Lung (tissue), 12 donors: ENCODE measurements around the gene ASAP2. TPM values are rescaled to one million over a fixed set of nuclear protein-coding genes. Genes with fewer than 3 reads are reported as not detected.

Source experiments
- ATAC-seq: fragments of 200-7000 bp; cut with Tn5 transposase; one replicate; pipeline ENCODE4 v1.9.1; 2020; ENCODE audit warnings: moderate number of reproducible peaks; ENCODE audit not compliant: insufficient read depth, low FRiP score
- DNase-seq, 3 donors: peaks; one replicate each; pipeline ENCODE4 v3.0.0-alpha.2; 2013 to 2017
- H3K27ac ChIP-seq, 2 donors: one replicate each; pipeline ENCODE4 v1.5.1; 2013; ENCODE audit warnings: mild to moderate bottlenecking in 2 of 2, moderate library complexity in 2 of 2, control low read depth in 1 of 2, inconsistent platforms in 1 of 2, low read depth in 1 of 2, low read length in 1 of 2
- H3K27me3 ChIP-seq, 3 donors: one replicate each; pipeline ENCODE4 v1.5.1; 2013; ENCODE audit warnings: low read length in 2 of 3; ENCODE audit not compliant: control insufficient read depth in 3 of 3, insufficient read depth in 3 of 3
- H3K36me3 ChIP-seq, 4 donors: one replicate each; pipeline ENCODE4 v1.5.1; 2013; ENCODE audit warnings: low read length in 4 of 4, mild to moderate bottlenecking in 1 of 4, moderate library complexity in 1 of 4; ENCODE audit not compliant: control insufficient read depth in 4 of 4, insufficient read depth in 4 of 4
- H3K4me1 ChIP-seq, 5 donors: one replicate each; pipeline ENCODE4 v1.5.1; 2013; ENCODE audit warnings: low read length in 5 of 5, mild to moderate bottlenecking in 2 of 5, moderate library complexity in 1 of 5; ENCODE audit not compliant: control insufficient read depth in 5 of 5, insufficient read depth in 5 of 5
- H3K4me3 ChIP-seq: one replicate; pipeline ENCODE4 v1.5.1; 2013; ENCODE audit warnings: mild to moderate bottlenecking, control low read depth, moderate library complexity
- H3K9ac ChIP-seq, 2 donors: one replicate each; pipeline ENCODE4 v1.5.1; 2013; ENCODE audit warnings: low read length in 2 of 2, control low read depth in 1 of 2; ENCODE audit not compliant: insufficient read depth in 1 of 2
- H3K9me3 ChIP-seq, 4 donors: one replicate each; pipeline ENCODE4 v1.5.1; 2013; ENCODE audit warnings: low read length in 3 of 4, mild to moderate bottlenecking in 1 of 4, moderate library complexity in 1 of 4; ENCODE audit not compliant: control insufficient read depth in 4 of 4, insufficient read depth in 3 of 4
- CTCF ChIP-seq: IDR thresholded peaks from 2 replicates; pipeline ENCODE4 v1.5.1; 2012; ENCODE audit warnings: mild to moderate bottlenecking; ENCODE audit errors: control extremely low read depth, extremely low read depth
- WGBS, 2 donors: extraction: QIAGEN DNeasy Blood & Tissue Kit; methylation state at CpG; one replicate each; pipeline ENCODE4 v1.1.7; 2013; 5-methylcytosine and 5-hydroxymethylcytosine counted together
- polyA plus RNA-seq, 2 donors: library from polyadenylated mRNA; stranded (reverse); fragments of 200-250 nt; gene quantifications; one replicate each; pipeline ENCODE4 v1.2.1, GENCODE V29; 2013
- total RNA-seq, 2 donors: library from RNA; depleted of rRNA in 1 of 2; stranded (reverse); fragments of >200 nt in 1 of 2; gene quantifications; one replicate each; pipeline ENCODE4 v1.2.1, GENCODE V29; 2014 to 2021
- donor health status: control.
- donor health status: control.
- donor health status: Bipolar disorder and iron deficiency.
- donor health status: healthy.
- donor health status: DM: yes; HTN: yes; CAD: no.

ASAP2 gene
- total and polyA plus RNA-seq, 4 donors = 7.4 to 30.9 (median 17.0) TPM

- Histone ChIP-seq H3K4me3 (no peak overlapping the region), H3K27ac (no peak overlapping the region), H3K27me3 (no peaks in the 10 kb centered on the region), H3K36me3 (peaks cover 0 to 7% (median under 1%) of the 10 kb centered on the region in 4 donors), H3K9me3 (no peaks in the 10 kb centered on the region), H3K9ac (no peak overlapping the region), H3K4me1 (peaks cover 0 to 17% (median 0%) of the 10 kb centered on the region in 5 donors)
- no peak for TF ChIP-seq CTCF
- no peak for DNase-seq
- no peak for ATAC-seq
- 69 to 78% methylated on average over 9 of the region's 9 CpGs for WGBS, 2 donors
Observed at GRCh38 chr2:9276901-9277451, 70.4 kb downstream of the ASAP2 start.

GRCh38 chr2:9278439-9278838 is 71.8 kb downstream of the ASAP2 start:
- no peaks in the 10 kb centered on the region for H3K9me3 ChIP-seq
- no peaks in the 10 kb centered on the region for H3K27me3 ChIP-seq
- no peak for ATAC-seq
- H3K36me3 ChIP-seq = peaks cover 0 to 7% (median under 1%) of the 10 kb centered on the region in 4 donors
- no peak for DNase-seq
- 96 to 97% methylated on average over 7 of the region's 7 CpGs for WGBS, 2 donors
- H3K4me1 ChIP-seq = peaks cover 0 to 24% (median 0%) of the 10 kb centered on the region in 5 donors
- H3K9ac ChIP-seq = no peak overlapping the region
- no peak for TF ChIP-seq CTCF
- no peak overlapping the region for H3K4me3 ChIP-seq
- no peak overlapping the region for H3K27ac ChIP-seq

- Histone ChIP-seq H3K27ac (no peak overlapping the region), H3K27me3 (no peaks in the 10 kb centered on the region), H3K9me3 (no peaks in the 10 kb centered on the region), H3K4me1 (peaks cover 0 to 21% (median 0%) of the 10 kb centered on the region in 5 donors), H3K9ac (no peak overlapping the region), H3K36me3 (peaks cover 0 to 7% (median under 1%) of the 10 kb centered on the region in 4 donors), H3K4me3 (no peak overlapping the region)
- ATAC-seq (no peak), DNase-seq (no peak)
- WGBS, 2 donors = 68 to 73% methylated on average over 10 of the region's 10 CpGs
- TF ChIP-seq CTCF = no peak
Observed at GRCh38 chr2:9279426-9279825, 72.8 kb downstream of the ASAP2 start.

GRCh38 chr2:9280224-9280623 is 73.6 kb downstream of the ASAP2 start:
- Histone ChIP-seq H3K4me1 (peaks cover 0 to 18% (median 0%) of the 10 kb centered on the region in 5 donors), H3K4me3 (no peak overlapping the region), H3K27ac (no peak overlapping the region), H3K36me3 (peaks cover 0 to 7% (median under 1%) of the 10 kb centered on the region in 4 donors), H3K27me3 (no peaks in the 10 kb centered on the region), H3K9ac (no peak overlapping the region), H3K9me3 (no peaks in the 10 kb centered on the region)
- TF ChIP-seq CTCF = no peak
- 79 to 80% methylated on average over 8 of the region's 8 CpGs for WGBS, 2 donors
- DNase-seq (no peak), ATAC-seq (no peak)
